KBM-7 (cell line): ENCODE results near the gene EPHA8.

Experiments used
- DNase-seq: peaks from one replicate; pipeline ENCODE4 v3.0.0-alpha.2; 2015
- in situ Hi-C: fragments of 300-500 bp; cut with MboI; formaldehyde crosslinking; loops from 2 replicates; pipeline ENCODE4 v1.14.3; 2020; ENCODE audit warnings: low sequenced_read_pairs, low pct_unique_long_range_greater_than_20kb, mixed read lengths

Gene EPHA8

DNA sequence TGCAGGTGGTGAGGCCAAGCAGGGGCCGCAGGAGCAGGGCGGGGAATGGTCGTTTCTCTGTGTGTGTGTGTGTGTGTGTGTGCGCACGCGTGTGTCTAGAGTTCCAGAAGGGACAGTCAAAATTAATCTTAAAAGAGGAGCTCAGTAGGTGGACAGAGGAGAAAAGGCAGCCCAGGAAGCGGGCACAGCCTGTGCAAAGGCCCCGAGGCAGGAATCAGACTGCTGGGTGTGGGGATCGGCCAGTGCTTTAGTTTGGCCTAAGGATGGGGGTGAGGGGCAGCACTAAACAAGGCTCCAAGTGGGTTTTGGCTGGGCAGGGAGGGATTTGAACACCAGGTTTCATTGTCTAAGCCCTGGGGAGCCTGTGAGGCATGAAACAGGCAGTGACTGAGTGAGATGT lies 21.7 kb downstream of the EPHA8 start:
- in situ Hi-C loops: no loop called here
- DNase-seq: no peak

DNA sequence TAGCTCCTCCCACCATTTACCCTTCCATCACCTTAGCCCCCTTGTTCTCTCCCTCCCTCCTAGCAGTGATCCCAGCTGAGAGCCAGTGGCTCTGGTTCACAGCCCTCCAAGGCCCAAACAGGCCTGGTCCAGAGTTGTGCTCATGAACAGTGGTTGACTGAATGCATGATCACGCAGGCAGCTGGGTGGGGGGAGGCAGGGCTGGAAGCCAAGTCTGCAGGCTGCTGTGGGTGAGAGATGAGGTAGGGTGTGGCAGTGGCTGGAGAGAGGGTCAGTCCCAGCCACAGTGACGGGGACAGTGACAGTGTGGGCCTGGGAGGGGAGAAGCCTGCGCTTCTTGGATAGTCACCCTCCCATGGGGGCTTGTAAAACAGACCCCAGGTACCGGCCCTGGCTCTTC lies 22.2 kb downstream of the EPHA8 start:
- in situ Hi-C loops: no loop called here
- DNase-seq: no peak

DNA sequence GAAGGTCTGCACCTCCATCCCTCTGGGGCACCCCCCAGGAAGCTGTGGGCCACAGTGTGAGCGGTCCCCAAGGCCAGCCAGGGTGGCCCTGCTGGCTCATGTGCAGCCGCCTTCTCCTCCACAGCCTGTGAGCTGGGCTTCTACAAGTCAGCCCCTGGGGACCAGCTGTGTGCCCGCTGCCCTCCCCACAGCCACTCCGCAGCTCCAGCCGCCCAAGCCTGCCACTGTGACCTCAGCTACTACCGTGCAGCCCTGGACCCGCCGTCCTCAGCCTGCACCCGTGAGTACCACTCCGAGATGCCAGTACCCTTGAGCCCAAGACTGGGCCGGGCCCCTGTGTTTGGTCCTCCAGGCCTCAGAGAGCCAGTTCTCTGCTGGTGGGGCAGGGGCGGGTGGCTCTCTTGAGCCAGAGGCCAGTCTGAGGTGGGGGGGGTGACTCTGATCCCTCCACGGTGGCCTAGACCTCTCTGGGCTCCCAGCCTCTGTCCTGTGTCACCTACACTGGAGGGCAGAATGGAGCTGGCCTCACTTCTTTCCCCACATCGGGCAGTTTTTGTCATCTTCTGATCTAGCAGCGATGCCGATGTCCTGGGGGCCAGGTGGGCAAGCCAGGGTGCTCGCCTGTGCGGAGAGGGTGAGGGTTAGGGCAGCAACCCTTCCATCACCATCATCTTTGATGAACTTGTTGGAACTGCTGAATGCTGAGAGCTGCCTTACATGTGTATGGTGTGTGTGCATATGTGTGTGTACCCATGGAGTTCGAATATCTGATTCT lies 23.3 kb downstream of the EPHA8 start:
- in situ Hi-C loops: no loop called here
- DNase-seq: no peak

DNA sequence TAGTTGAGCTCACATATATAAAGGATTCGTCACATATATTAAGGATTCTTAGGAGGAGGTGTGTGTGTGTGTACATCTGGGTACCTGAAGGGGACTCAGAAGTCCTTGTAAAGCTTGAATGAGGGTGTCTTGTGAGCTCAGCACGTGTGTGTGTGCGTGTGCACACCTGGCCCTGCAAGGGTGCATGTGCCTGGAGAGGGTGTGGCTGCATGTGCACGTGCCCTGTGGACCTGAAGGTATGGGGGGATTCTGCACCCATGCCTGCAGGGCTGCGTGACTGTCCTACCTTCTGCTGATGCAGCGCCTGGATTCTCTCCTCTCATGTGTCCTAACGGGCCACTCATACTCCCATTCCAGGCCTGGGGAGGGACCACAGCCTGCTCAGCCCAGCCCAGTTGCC lies 24.0 kb downstream of the EPHA8 start:
- in situ Hi-C loops: no loop called here
- no peak for DNase-seq

DNA sequence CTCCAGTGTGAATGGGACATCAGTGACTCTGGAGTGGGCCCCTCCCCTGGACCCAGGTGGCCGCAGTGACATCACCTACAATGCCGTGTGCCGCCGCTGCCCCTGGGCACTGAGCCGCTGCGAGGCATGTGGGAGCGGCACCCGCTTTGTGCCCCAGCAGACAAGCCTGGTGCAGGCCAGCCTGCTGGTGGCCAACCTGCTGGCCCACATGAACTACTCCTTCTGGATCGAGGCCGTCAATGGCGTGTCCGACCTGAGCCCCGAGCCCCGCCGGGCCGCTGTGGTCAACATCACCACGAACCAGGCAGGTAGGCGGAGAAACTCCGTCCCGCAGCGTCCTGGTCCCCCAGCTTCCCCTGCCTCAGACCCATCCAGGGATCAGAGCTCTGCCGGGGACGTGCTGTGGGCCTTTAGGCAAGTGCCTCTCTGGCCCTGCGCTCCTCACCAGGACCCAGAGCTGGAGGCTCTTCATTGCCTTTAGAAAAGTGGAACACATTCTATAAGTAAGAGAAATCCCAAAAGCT lies 25.7 kb downstream of the EPHA8 start:
- DNase-seq: no peak
- in situ Hi-C loops: no loop called here

DNA sequence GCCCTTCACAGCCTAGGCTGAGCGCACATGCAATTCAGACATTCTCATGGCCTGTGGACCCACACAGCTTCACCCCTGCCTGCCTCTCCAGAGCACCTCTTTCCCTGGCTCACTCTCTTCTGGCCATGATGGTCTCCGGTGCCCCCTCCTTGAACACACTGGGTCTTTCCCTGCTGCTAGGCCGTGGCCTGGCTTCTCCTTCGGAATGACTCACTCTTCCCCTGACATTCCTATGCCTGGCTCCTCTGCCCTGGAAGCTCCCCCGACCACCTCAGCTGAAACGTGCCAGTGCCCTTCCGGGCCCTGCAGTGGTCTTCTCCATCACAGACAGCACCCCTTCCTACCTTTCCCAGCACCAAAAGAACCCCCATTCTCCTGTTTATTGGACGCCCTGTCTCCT lies 28.3 kb downstream of the EPHA8 start:
- DNase-seq: no peak
- in situ Hi-C loops: no loop called here

DNA sequence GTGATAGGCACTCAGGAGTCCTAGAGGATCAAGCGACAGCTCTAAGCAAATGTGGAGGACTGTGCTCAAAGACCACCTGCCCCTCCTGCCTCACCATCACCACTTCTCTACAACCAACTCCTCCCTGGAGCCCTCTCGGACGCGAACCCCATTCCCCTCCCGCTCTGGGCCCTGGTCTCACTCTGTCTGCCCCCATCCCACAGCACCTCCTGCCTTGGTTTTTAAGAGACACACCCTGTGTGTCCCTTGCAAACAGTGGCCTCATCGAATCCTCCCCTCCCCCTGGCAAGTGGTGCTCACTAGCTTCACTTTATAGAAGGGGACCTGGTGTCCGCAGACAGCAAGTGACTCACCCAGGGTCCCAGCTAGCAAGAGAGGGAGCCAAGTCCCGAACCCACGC lies 28.8 kb downstream of the EPHA8 start:
- DNase-seq: no peak
- in situ Hi-C loops: no loop called here

DNA sequence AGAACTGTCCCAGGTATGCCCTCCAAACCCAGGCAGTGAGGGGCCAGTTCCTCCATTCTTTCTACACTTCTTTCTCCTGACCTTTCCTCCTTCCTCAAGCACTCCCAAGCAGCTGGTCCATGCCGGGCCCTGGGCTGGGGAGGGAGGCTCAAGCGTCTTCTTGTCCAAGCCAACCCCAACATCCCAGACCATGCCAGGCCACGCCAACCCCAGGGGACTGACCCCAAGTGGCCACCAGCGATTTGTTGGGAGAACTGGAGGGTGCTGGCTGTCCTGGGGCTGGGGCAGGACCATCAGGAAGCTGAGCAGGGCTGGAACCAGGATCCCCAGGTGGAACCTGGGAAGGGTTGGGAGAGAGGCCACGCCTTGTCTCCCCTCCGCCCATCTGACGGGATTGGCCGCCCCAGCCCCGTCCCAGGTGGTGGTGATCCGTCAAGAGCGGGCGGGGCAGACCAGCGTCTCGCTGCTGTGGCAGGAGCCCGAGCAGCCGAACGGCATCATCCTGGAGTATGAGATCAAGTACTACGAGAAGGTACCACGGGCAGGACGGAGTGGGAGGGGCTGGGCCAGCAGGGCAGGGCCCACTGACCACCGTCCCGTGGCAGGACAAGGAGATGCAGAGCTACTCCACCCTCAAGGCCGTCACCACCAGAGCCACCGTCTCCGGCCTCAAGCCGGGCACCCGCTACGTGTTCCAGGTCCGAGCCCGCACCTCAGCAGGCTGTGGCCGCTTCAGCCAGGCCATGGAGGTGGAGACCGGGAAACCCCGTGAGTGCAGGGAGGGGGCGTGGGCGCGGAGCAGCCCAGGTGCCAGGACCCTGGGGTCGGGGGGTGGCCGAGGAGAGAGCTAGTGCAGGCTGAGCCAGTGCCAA lies 29.9 kb downstream of the EPHA8 start:
- no peak for DNase-seq
- in situ Hi-C loops: no loop called here

DNA sequence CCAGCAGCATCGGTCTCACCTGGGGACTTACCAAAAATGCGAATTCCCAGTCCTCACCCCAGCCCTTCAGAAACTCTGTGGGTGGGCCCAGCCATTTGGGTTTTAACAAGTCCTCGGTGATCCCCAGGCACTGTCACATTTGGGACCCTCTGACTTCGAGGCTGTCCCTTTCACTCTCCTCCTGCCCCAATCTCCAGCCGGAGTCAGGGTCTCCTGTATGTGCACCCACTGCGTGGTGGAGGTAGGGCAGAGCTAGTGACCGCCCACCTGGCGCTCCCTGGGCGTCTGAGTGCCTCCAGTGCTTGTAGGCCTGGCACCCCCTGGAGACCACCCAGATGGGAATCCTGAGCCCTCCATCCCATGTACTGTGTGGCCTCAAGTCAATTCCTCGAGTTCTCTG lies 31.1 kb downstream of the EPHA8 start:
- in situ Hi-C loops: no loop called here
- no peak for DNase-seq

DNA sequence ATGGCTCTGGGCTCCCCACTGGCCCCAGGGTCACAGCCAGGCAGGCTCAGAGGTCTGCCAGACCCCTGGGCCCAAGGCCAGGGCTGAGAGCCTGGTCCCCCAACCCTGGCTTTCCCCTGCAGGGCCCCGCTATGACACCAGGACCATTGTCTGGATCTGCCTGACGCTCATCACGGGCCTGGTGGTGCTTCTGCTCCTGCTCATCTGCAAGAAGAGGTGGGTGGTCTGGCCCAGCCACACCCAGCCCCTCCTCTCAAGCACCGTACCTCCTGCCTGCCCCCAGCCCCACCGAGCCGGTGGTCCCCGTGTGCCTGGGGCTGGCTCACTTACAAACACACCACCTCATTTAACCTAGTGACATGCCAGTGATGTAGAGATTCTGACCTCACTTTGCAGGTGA lies 31.8 kb downstream of the EPHA8 start:
- in situ Hi-C loops: no loop called here
- no peak for DNase-seq

DNA sequence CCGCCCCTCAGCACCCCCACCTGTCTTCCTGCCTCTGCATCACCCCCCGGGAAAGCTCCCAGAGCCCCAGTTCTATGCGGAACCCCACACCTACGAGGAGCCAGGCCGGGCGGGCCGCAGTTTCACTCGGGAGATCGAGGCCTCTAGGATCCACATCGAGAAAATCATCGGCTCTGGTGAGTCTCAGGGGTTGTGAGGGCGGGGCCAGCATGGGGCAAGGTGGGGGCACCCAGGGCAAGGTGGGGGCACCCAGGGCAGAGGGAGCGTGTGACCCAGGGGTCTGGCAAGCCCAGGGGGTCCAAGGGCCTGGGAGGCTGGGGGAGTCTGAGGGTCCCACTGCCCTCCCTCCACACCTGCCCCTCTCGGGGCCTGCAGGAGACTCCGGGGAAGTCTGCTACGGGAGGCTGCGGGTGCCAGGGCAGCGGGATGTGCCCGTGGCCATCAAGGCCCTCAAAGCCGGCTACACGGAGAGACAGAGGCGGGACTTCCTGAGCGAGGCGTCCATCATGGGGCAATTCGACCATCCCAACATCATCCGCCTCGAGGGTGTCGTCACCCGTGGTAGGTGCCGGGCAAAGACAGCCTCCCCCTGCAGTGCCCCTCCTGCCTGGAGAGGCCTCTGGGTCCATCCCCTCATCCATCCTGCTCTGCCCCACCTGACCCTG lies 34.1 kb downstream of the EPHA8 start:
- no peak for DNase-seq
- in situ Hi-C loops: no loop called here

DNA sequence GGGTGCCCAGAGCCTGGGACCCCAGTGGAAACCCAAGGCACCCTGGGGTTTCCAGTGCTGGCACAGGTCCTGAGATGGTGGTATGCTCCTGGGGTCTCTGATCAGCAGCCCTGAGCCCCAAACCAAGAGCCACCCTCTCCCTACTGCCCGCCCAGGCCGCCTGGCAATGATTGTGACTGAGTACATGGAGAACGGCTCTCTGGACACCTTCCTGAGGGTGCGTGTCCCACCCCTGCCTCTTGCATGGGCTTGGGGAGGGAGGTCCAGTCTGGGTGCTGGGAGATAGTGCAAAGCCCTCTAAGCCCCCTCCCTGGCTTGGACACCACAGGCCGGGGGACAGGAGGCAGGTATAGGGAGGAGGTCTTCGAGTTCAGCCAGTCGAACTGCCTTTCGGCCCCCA lies 34.7 kb downstream of the EPHA8 start:
- DNase-seq: no peak
- in situ Hi-C loops: no loop called here

DNA sequence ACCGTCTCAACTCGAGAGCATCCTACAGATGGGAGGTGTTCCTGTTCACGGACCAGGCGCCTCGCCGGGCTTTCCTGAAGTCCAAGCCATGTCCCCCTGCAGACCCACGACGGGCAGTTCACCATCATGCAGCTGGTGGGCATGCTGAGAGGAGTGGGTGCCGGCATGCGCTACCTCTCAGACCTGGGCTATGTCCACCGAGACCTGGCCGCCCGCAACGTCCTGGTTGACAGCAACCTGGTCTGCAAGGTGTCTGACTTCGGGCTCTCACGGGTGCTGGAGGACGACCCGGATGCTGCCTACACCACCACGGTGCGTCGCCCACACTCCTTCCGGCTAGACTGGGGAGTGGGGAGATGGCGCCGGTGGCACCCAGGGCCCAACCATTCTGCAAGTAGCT lies 35.4 kb downstream of the EPHA8 start:
- in situ Hi-C loops: no loop called here

DNA sequence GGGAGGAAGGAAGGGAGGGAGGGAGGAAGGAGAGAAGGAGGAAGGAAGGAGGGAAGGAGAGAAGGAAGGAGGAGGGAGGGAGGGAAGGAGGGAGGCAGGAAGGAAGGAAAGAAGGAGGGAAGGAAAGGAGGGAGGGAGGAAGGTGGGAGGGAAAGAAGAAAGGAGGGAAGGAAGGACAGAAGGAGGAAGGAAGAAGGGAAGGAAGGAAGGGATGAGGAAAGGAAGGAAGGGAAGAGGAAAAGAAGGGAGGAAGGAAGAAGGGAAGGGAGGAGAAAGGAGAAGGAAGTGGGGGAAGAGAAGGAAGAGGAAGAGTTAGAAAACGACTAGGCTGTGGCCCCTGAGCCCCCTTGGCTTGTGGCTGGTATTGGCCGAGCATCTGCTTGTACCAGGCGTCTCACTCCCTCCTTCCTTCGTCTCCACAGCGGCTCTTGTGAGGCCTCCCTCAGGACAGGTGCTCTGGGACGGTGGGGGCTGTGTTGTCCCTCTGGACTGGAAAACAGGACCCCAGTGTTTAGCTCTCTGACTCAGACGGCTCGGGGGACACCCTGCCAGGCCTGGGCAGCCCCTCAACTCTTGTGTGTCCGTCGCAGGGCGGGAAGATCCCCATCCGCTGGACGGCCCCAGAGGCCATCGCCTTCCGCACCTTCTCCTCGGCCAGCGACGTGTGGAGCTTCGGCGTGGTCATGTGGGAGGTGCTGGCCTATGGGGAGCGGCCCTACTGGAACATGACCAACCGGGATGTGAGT lies 37.0 kb downstream of the EPHA8 start:
- DNase-seq: no peak
- in situ Hi-C loops: no loop called here

More for the DNA sequence above, 35.4 kb downstream of the EPHA8 start:
- DNase-seq: no peak

DNA sequence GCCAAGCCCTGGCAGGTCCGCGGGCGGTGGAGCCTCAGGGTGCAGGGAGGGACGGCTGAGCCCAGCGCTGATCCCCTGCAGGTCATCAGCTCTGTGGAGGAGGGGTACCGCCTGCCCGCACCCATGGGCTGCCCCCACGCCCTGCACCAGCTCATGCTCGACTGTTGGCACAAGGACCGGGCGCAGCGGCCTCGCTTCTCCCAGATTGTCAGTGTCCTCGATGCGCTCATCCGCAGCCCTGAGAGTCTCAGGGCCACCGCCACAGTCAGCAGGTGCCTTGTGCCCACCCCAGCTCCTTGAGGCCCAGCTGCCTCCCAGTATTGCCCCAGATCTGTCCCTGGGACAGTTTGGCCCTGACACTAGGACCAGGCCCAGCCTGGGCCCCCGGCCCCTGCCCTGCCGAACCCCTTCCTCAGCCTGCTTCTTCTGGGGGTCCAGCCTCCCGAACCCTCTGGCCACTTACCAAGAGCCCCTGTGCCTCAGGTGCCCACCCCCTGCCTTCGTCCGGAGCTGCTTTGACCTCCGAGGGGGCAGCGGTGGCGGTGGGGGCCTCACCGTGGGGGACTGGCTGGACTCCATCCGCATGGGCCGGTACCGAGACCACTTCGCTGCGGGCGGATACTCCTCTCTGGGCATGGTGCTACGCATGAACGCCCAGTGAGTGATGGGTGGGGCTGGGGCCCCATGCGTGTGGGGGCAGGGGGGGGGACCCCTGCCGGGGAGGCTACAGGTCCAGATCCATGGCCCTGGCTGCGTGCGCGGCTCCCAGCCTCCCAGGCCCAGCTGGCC lies 37.7 kb downstream of the EPHA8 start:
- in situ Hi-C loops: no loop called here
- no peak for DNase-seq

DNA sequence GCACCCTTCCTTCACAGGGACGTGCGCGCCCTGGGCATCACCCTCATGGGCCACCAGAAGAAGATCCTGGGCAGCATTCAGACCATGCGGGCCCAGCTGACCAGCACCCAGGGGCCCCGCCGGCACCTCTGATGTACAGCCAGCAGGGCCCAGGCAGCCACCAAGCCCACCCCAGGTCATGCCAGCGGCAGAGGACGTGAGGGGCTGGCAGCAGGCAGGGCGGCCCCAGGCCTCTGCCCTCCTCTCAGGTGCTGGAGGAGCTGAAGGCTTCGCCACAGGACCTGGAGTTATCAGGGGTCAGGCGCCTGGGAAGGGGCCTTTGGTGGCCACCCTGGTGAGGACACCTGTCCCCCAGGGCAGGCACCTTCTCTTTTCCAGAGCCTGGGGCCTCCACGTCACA lies 38.3 kb downstream of the EPHA8 start:
- no peak for DNase-seq
- in situ Hi-C loops: no loop called here

DNA sequence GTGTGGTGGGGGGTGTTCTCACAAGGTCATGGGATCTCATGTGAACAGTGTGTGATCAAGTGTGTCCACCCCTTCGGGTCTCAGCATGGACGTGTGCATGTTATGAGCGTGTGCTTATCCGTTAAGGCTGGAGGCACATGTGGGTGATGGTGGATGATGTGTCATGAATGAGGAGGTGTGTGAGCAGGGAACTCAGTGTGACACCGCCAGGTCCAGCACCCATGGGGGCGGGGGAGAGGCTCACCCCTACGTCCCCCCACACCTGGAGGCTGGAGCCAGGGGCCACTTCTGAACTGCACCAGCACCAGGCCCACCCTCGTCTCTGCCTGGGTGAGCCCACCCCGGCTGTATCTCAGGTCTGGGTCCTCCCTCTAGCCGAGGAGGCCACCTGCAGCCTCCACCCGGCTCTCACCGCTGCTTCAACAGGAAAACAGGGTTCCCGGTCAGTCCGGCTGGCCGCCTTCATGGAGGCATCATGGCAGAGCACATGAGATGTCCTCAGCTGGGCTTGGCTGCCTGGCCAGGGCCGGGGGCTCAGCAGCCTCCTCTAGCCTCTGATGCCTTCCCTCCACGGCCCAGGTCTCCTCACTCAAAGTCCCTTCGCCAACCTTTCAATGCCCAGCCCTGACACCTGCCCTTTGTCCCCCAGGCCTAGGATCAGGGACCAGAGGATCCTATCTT lies 38.9 kb downstream of the EPHA8 start:
- in situ Hi-C loops: no loop called here
- no peak for DNase-seq

DNA sequence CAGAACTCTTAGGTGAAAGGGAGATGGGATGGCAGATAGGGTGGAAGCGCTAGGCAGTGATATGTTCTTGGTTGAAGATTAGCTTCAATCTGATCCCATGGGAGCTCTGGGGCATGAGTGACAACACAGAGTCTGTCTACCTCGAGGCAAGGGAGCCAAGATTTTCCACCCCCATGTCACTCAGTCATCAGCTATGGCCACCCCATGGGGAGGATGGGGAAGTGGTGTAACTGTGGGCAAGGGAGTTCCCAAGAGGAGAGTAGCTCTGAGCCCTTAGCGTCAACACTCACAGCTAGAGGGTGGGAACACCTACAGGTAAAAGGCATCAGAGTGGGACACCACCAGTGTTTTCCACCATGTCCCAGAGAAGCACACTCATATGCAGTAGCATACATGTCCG lies 42.9 kb downstream of the EPHA8 start:
- in situ Hi-C loops: no loop called here
- DNase-seq: no peak
